ENCODE data around the gene P4HA1. TPM values are rescaled to one million over a fixed set of nuclear protein-coding genes. Genes with fewer than 3 reads are reported as not detected.
A peak's percentile ranks its signal among the peaks of the same experiment; 100 is the strongest.
"Not testable (repeated sequence)": the region's sequence is repeated elsewhere in the genome, so short reads cannot be mapped to it uniquely, and the experiment has no call there.

P4HA1 gene
- total RNA-seq, 1 experiment from 2014 or later: 181 TPM

DNA sequence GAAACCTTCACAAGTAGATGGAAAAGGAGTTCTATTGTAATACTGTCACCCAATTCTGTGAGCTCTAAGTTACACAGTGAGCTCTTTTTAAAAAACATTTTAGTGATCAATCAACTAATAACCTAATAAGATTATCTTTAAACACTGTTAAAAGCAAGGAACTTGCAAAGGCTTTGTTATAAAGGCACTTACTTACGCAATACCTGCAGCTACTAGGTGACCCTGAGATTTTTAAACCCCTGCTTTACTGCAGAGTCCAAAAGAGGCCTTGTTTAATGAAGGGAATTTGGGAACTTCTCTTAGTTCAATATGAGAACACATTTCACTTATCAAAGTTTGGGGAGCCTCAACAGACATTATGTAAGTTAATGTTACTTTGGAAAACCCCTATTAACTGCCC is 53.3 kb downstream of the P4HA1 start:
- Histone ChIP-seq H3K4me2 (ENCODE audit: low read length) (peak overlapping the region; percentile 57), H3K9me2 (replicated peaks; ENCODE audit: low read length) (no peaks in the 10 kb centered on the region)
- BruUV-seq (replicated peaks): no TSS peak

GRCh38 chr10:73042130-73042529 is 54.5 kb downstream of the P4HA1 start:
- Histone ChIP-seq H3K4me3 (ENCODE audit: low read length) (no peak overlapping the region), H3K79me2 (ENCODE audit: low read length) (peaks cover 21% of the 10 kb centered on the region; the same call in 1 of the 2 replicates), H3K36me3 (ENCODE audit: low read depth, low read length) (peaks cover 40% of the 10 kb centered on the region), H4K20me1 (ENCODE audit: low read length) (no peaks in the 10 kb centered on the region), H3K27me3 (ENCODE audit: low read length) (no peaks in the 10 kb centered on the region), H3K4me1 (ENCODE audit: insufficient read depth, low read length) (peaks cover 58% of the 10 kb centered on the region), H3K27ac (ENCODE audit: low read length) (peak overlapping the region; percentile 80), H3K9ac (ENCODE audit: low read length) (peak overlapping the region; percentile 45), H3K9me3 (ENCODE audit: low read length) (no peaks in the 10 kb centered on the region), H2AFZ (ENCODE audit: low read length) (no peak overlapping the region), H3F3A (ENCODE audit: low read length, unreplicated experiment) (peaks cover 30% of the 10 kb centered on the region), H3K4me2 (ENCODE audit: low read length) (peak overlapping the region; percentile 27), H3K9me2 (replicated peaks; ENCODE audit: low read length) (no peaks in the 10 kb centered on the region)
- CTCF ChIA-PET: no interaction called here
- DNase-seq (no peak), ATAC-seq (no peak)
- TF ChIP-seq, protein P1, sequence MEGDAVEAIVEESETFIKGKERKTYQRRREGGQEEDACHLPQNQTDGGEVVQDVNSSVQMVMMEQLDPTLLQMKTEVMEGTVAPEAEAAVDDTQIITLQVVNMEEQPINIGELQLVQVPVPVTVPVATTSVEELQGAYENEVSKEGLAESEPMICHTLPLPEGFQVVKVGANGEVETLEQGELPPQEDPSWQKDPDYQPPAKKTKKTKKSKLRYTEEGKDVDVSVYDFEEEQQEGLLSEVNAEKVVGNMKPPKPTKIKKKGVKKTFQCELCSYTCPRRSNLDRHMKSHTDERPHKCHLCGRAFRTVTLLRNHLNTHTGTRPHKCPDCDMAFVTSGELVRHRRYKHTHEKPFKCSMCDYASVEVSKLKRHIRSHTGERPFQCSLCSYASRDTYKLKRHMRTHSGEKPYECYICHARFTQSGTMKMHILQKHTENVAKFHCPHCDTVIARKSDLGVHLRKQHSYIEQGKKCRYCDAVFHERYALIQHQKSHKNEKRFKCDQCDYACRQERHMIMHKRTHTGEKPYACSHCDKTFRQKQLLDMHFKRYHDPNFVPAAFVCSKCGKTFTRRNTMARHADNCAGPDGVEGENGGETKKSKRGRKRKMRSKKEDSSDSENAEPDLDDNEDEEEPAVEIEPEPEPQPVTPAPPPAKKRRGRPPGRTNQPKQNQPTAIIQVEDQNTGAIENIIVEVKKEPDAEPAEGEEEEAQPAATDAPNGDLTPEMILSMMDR (conservative IDR thresholded peaks at IDR 0.05; ENCODE audit: low read depth, low read length): no peak
- no peak for TF ChIP-seq EZH2phosphoT487 (IDR thresholded peaks at IDR 0.05; ENCODE audit: borderline replicate concordance, low read length)
- TF ChIP-seq EZH2 (IDR thresholded peaks at IDR 0.05; ENCODE audit: low read length, unreplicated experiment): no peak
- intact Hi-C loops (cut with micrococcal nuclease): loop anchor here (5.0 kb wide), 1 partner anchor 220 kb away; no protein-coding TSS in a partner anchor
- POLR2A ChIA-PET (ENCODE audit: unreplicated experiment): no interaction called here
- BruUV-seq (replicated peaks): TSS peak; percentile 14

More for the DNA sequence above, 53.3 kb downstream of the P4HA1 start:
- ATAC-seq: no peak
- TF ChIP-seq EZH2 (IDR thresholded peaks at IDR 0.05; ENCODE audit: low read length, unreplicated experiment): no peak
- no peak for TF ChIP-seq EZH2phosphoT487 (IDR thresholded peaks at IDR 0.05; ENCODE audit: borderline replicate concordance, low read length)
- TF ChIP-seq, protein P1 (conservative IDR thresholded peaks at IDR 0.05; ENCODE audit: low read depth, low read length): no peak
- H3K36me3 ChIP-seq (ENCODE audit: low read depth, low read length): peaks cover 44% of the 10 kb centered on the region
- CTCF ChIA-PET: no interaction called here
- no peaks in the 10 kb centered on the region for H3K9me3 ChIP-seq (ENCODE audit: low read length)
- H3K27ac ChIP-seq (ENCODE audit: low read length): peak overlapping the region; percentile 77
- H3K4me1 ChIP-seq (ENCODE audit: insufficient read depth, low read length): peaks cover 68% of the 10 kb centered on the region
- no peak overlapping the region for H2AFZ ChIP-seq (ENCODE audit: low read length)
- H4K20me1 ChIP-seq (ENCODE audit: low read length): no peaks in the 10 kb centered on the region
- peaks cover 24% of the 10 kb centered on the region; the same call in 1 of the 2 replicates for H3K79me2 ChIP-seq (ENCODE audit: low read length)
- POLR2A ChIA-PET (ENCODE audit: unreplicated experiment): no interaction called here
- no peaks in the 10 kb centered on the region for H3K27me3 ChIP-seq (ENCODE audit: low read length)
- peaks cover 30% of the 10 kb centered on the region for H3F3A ChIP-seq (ENCODE audit: low read length, unreplicated experiment)
- H3K4me3 ChIP-seq (ENCODE audit: low read length): peak overlapping the region; percentile 30; the same call in 1 of the 2 replicates
- H3K9ac ChIP-seq (ENCODE audit: low read length): peak overlapping the region; percentile 68
- DNase-seq: no peak
- intact Hi-C loops (cut with micrococcal nuclease): loop anchor here (5.0 kb wide), 1 partner anchor 219 kb away; no protein-coding TSS in a partner anchor

GRCh38 chr10:73039635-73040034 is 57.0 kb downstream of the P4HA1 start:
- H3K9ac ChIP-seq (ENCODE audit: low read length): no peak overlapping the region
- H3K27me3 ChIP-seq (ENCODE audit: low read length): no peaks in the 10 kb centered on the region
- intact Hi-C loops (cut with micrococcal nuclease): loop anchor here (5.0 kb wide), 1 partner anchor 223 kb away; no protein-coding TSS in a partner anchor
- no peak overlapping the region for H3K4me3 ChIP-seq (ENCODE audit: low read length)
- H3F3A ChIP-seq (ENCODE audit: low read length, unreplicated experiment): peaks cover 19% of the 10 kb centered on the region
- CTCF ChIA-PET: no interaction called here
- TF ChIP-seq EZH2phosphoT487 (IDR thresholded peaks at IDR 0.05; ENCODE audit: borderline replicate concordance, low read length): no peak
- TF ChIP-seq, protein P1 (conservative IDR thresholded peaks at IDR 0.05; ENCODE audit: low read depth, low read length): no peak
- no peak for TF ChIP-seq EZH2 (IDR thresholded peaks at IDR 0.05; ENCODE audit: low read length, unreplicated experiment)
- H3K4me2 ChIP-seq (ENCODE audit: low read length): no peak overlapping the region
- ATAC-seq (no peak), DNase-seq (peak; percentile 41)
- H3K9me3 ChIP-seq (ENCODE audit: low read length): no peaks in the 10 kb centered on the region
- POLR2A ChIA-PET (ENCODE audit: unreplicated experiment): no interaction called here
- no peaks in the 10 kb centered on the region for H4K20me1 ChIP-seq (ENCODE audit: low read length)
- no peak overlapping the region for H2AFZ ChIP-seq (ENCODE audit: low read length)
- peaks cover 53% of the 10 kb centered on the region for H3K4me1 ChIP-seq (ENCODE audit: insufficient read depth, low read length)
- peaks cover 33% of the 10 kb centered on the region for H3K36me3 ChIP-seq (ENCODE audit: low read depth, low read length)
- H3K79me2 ChIP-seq (ENCODE audit: low read length): 0 out of 2 replicates have a peak, but pooled peaks cover 12% of the 10 kb centered on the region
- H3K9me2 ChIP-seq (replicated peaks; ENCODE audit: low read length): no peaks in the 10 kb centered on the region
- BruUV-seq (replicated peaks): no TSS peak
- H3K27ac ChIP-seq (ENCODE audit: low read length): peak overlapping the region; percentile 4; the same call in 1 of the 2 replicates

DNA sequence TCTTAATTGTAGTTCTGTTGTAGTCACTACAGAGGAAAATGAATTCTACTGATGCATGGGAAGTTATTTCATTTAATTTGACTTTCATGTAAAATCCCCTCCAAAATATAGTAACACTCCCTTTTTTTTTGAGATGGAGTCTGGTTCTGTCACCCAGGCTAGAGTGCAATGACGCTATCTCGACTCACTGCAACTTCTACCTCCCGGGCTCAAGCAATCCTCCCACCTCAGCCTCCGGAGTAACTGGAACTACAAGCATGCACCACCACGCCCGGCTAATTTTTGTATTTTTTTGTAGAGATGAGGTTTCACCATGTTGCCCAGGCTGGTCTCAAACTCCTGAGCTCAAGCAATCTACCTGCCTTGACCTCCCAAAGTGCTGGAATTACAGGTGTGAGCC is 60.4 kb downstream of the P4HA1 start:
- H3K4me3 ChIP-seq (ENCODE audit: low read length); H3F3A ChIP-seq (ENCODE audit: low read length, unreplicated experiment); POLR2A ChIA-PET (ENCODE audit: unreplicated experiment); CTCF ChIA-PET; H3K27me3 ChIP-seq (ENCODE audit: low read length); H3K9me2 ChIP-seq (replicated peaks; ENCODE audit: low read length); H3K9me3 ChIP-seq (ENCODE audit: low read length); H4K20me1 ChIP-seq (ENCODE audit: low read length); H3K79me2 ChIP-seq (ENCODE audit: low read length); BruUV-seq (replicated peaks): not testable (repeated sequence)
- ATAC-seq (peak; percentile 63), DNase-seq (peak; percentile 89)
- Histone ChIP-seq H3K9ac (ENCODE audit: low read length) (peak overlapping the region; percentile 0; the same call in 1 of the 2 replicates), H3K27ac (ENCODE audit: low read length) (peak overlapping the region; percentile 45), H3K4me2 (ENCODE audit: low read length) (peak overlapping the region; percentile 1), H3K36me3 (ENCODE audit: low read depth, low read length) (peaks cover 29% of the 10 kb centered on the region), H2AFZ (ENCODE audit: low read length) (peak overlapping the region; percentile 0; the same call in 1 of the 2 replicates), H3K4me1 (ENCODE audit: insufficient read depth, low read length) (peaks cover 24% of the 10 kb centered on the region)
- intact Hi-C loops (cut with micrococcal nuclease): loop anchor here (2.0 kb wide), 1 partner anchor 17 kb away; no protein-coding TSS in a partner anchor

Measured in PC-3 (cell line).